Endodermal cell (in vitro differentiated cells): ENCODE results near the gene AGRN. TPM values are rescaled to one million over a fixed set of nuclear protein-coding genes. Genes with fewer than 3 reads are reported as not detected.

Experiments used
- DNase-seq: peaks from one replicate; pipeline ENCODE4 v3.0.0-alpha.2; 2017
- H3K27ac ChIP-seq: 2 replicates; pipeline ENCODE4 v1.5.1; 2013; ENCODE audit warnings: mild to moderate bottlenecking, low read depth, low read length, moderate library complexity
- H3K27me3 ChIP-seq: 2 replicates; pipeline ENCODE4 v1.6.1; 2013; ENCODE audit warnings: mild to moderate bottlenecking, low read length, moderate library complexity; ENCODE audit not compliant: insufficient read depth, control insufficient read depth, poor library complexity, severe bottlenecking
- H3K36me3 ChIP-seq: 2 replicates; pipeline ENCODE4 v1.7.0; 2013; ENCODE audit warnings: mild to moderate bottlenecking, low read length, moderate library complexity; ENCODE audit not compliant: control insufficient read depth, insufficient read depth
- H3K4me1 ChIP-seq: one replicate; pipeline ENCODE4 v1.7.0; 2013; ENCODE audit warnings: low read length; ENCODE audit not compliant: control insufficient read depth, insufficient read depth
- H3K4me3 ChIP-seq: 2 replicates; pipeline ENCODE4 v1.5.1; 2013; ENCODE audit warnings: mild to moderate bottlenecking, low read length, moderate library complexity
- H3K9ac ChIP-seq: 2 replicates; pipeline ENCODE4 v1.6.1; 2013; ENCODE audit warnings: mild to moderate bottlenecking, low read length, moderate library complexity; ENCODE audit not compliant: poor library complexity, severe bottlenecking; ENCODE audit errors: extremely low read depth
- H3K9me3 ChIP-seq: 2 replicates; pipeline ENCODE4 v1.6.1; 2013; ENCODE audit warnings: mild to moderate bottlenecking, low read length, moderate library complexity; ENCODE audit not compliant: control insufficient read depth
- H3K27ac Mint-ChIP-seq: 2 replicates; pipeline ENCODE4 v1.8.0; 2020; ENCODE audit warnings: mixed read lengths
- H3K27me3 Mint-ChIP-seq: 2 replicates; pipeline ENCODE4 v1.8.0; 2021; ENCODE audit warnings: mild to moderate bottlenecking, mixed read lengths; ENCODE audit not compliant: insufficient read depth
- H3K36me3 Mint-ChIP-seq: 2 replicates; pipeline ENCODE4 v1.8.0; 2020; ENCODE audit warnings: low read depth, mixed read lengths
- H3K4me1 Mint-ChIP-seq: 2 replicates; pipeline ENCODE4 v1.8.0; 2020; ENCODE audit warnings: mixed read lengths
- H3K4me3 Mint-ChIP-seq: 2 replicates; pipeline ENCODE4 v1.8.0; 2020; ENCODE audit warnings: mild to moderate bottlenecking, moderate library complexity, mixed read lengths
- H3K9me3 Mint-ChIP-seq: 2 replicates; pipeline ENCODE4 v1.8.0; 2020; ENCODE audit warnings: mild to moderate bottlenecking, mixed read lengths
- CTCF ChIP-seq: fragments of 200-600 bp; sonication (generic); conservative IDR thresholded peaks from 2 replicates; pipeline ENCODE4 v1.5.0; 2021; ENCODE audit warnings: antibody characterized with exemption, mild to moderate bottlenecking
- WGBS, 2 experiments: methylation state at CpG; one replicate each; pipeline versions ENCODE4 v1.1.5 to v1.1.7; 2013; ENCODE audit warnings: missing lambda C conversion rate in 2 of 2, mixed read lengths in 1 of 2; ENCODE audit not compliant: insufficient coverage in 1 of 2, insufficient read length in 1 of 2; 5-methylcytosine and 5-hydroxymethylcytosine counted together
- total RNA-seq, 2 donors: library from RNA; stranded (reverse); fragmentation: NEBNext Ultra II Directional in 1 of 2; extraction: Animal tissue kit (Norgen Biotek cat#: 25700) in 1 of 2; gene quantifications; 2 replicates in 1 of 2; 3 replicates in 1 of 2; pipeline ENCODE4 v1.2.1, GENCODE V29; 2021

The AGRN gene
- total RNA-seq, 2 donors from 2014 or later: 269 to 288 TPM

GRCh38 chr1:1053682-1054081 is 33.8 kb downstream of the AGRN start:
- H3K36me3 ChIP-seq: peaks cover 27% of the 10 kb centered on the region
- no peak overlapping the region for H3K27ac ChIP-seq
- no peak for TF ChIP-seq CTCF
- peaks cover 33% of the 10 kb centered on the region for H3K36me3 Mint-ChIP-seq
- no peak overlapping the region for H3K9ac ChIP-seq
- H3K27ac Mint-ChIP-seq: no peak overlapping the region
- no peak overlapping the region for H3K4me3 Mint-ChIP-seq
- H3K27me3 ChIP-seq: peaks cover 11% of the 10 kb centered on the region
- H3K9me3 Mint-ChIP-seq: no peaks in the 10 kb centered on the region
- 95% methylated on average over 11 to 18 of the region's 18 CpGs for WGBS, 2 experiments
- H3K4me1 Mint-ChIP-seq: no peaks in the 10 kb centered on the region
- H3K4me3 ChIP-seq: no peak overlapping the region
- no peaks in the 10 kb centered on the region for H3K9me3 ChIP-seq
- H3K27me3 Mint-ChIP-seq: peaks cover 24% of the 10 kb centered on the region
- no peaks in the 10 kb centered on the region for H3K4me1 ChIP-seq
- DNase-seq: no peak

GRCh38 chr1:1054099-1054700 is 34.3 kb downstream of the AGRN start:
- H3K4me3 ChIP-seq: no peak overlapping the region
- no peaks in the 10 kb centered on the region for H3K9me3 ChIP-seq
- H3K27me3 Mint-ChIP-seq: peaks cover 29% of the 10 kb centered on the region
- 93 to 95% methylated on average over 10 to 18 of the region's 18 CpGs for WGBS, 2 experiments
- peaks cover 33% of the 10 kb centered on the region for H3K36me3 Mint-ChIP-seq
- no peak for DNase-seq
- H3K4me1 Mint-ChIP-seq: no peaks in the 10 kb centered on the region
- H3K4me3 Mint-ChIP-seq: no peak overlapping the region
- no peak overlapping the region for H3K9ac ChIP-seq
- TF ChIP-seq CTCF: no peak
- peaks cover 27% of the 10 kb centered on the region for H3K36me3 ChIP-seq
- H3K4me1 ChIP-seq: no peaks in the 10 kb centered on the region
- no peak overlapping the region for H3K27ac Mint-ChIP-seq
- no peak overlapping the region for H3K27ac ChIP-seq
- H3K9me3 Mint-ChIP-seq: no peaks in the 10 kb centered on the region
- H3K27me3 ChIP-seq: peaks cover 16% of the 10 kb centered on the region

- Mint-ChIP-seq H3K4me1 (no peaks in the 10 kb centered on the region), H3K36me3 (peaks cover 32% of the 10 kb centered on the region)
- H3K27ac ChIP-seq: no peak overlapping the region
Measured at GRCh38 chr1:1054971-1055370, 35.1 kb downstream of the AGRN start.

More at GRCh38 chr1:1054971-1055370, 35.1 kb downstream of the AGRN start:
- 87 to 89% methylated on average over 18 to 23 of the region's 23 CpGs for WGBS, 2 experiments
- no peak overlapping the region for H3K4me3 Mint-ChIP-seq
- no peaks in the 10 kb centered on the region for H3K9me3 Mint-ChIP-seq
- no peak for TF ChIP-seq CTCF
- H3K27ac Mint-ChIP-seq: no peak overlapping the region
- peaks cover 21% of the 10 kb centered on the region for H3K27me3 ChIP-seq
- H3K4me3 ChIP-seq: no peak overlapping the region
- H3K4me1 ChIP-seq: no peaks in the 10 kb centered on the region
- no peak overlapping the region for H3K9ac ChIP-seq
- H3K27me3 Mint-ChIP-seq: peaks cover 31% of the 10 kb centered on the region
- no peaks in the 10 kb centered on the region for H3K9me3 ChIP-seq
- no peak for DNase-seq
- H3K36me3 ChIP-seq: peaks cover 27% of the 10 kb centered on the region
